H1 (cell line): ENCODE results near the gene GINS2. TPM values are rescaled to one million over a fixed set of nuclear protein-coding genes. Genes with fewer than 3 reads are reported as not detected.

Source experiments
- CTBP2 ChIP-seq: IDR thresholded peaks from 2 replicates; pipeline ENCODE4 v1.7.0; 2011; ENCODE audit warnings: borderline replicate concordance, mild to moderate bottlenecking, moderate library complexity, mixed read lengths, low read length; ENCODE audit not compliant: insufficient read depth, insufficient read length
- KDM1A ChIP-seq: fragments of 200-600, 300-600 bp; sonication (generic); IDR thresholded peaks from 2 replicates; pipeline ENCODE4 v1.7.1; 2016; ENCODE audit warnings: mild to moderate bottlenecking, low read length, borderline replicate concordance
- RXRA ChIP-seq: IDR thresholded peaks from 2 replicates; pipeline ENCODE4 v1.6.1; 2011; ENCODE audit warnings: low read depth, mild to moderate bottlenecking, low read length, moderate library complexity; ENCODE audit not compliant: insufficient read depth
- SP2 ChIP-seq: IDR thresholded peaks from 2 replicates; pipeline ENCODE4 v1.6.1; 2012; ENCODE audit warnings: mild to moderate bottlenecking, low read length, inconsistent platforms
- TCF12 ChIP-seq: IDR thresholded peaks from 2 replicates; pipeline ENCODE4 v1.6.1; 2011; ENCODE audit warnings: low read depth, mild to moderate bottlenecking, low read length
- polyA plus RNA-seq, 7 experiments: library from polyadenylated mRNA; depleted of rRNA in 3 of 7; stranded (reverse) in 5 of 7; unstranded in 2 of 7; fragments of >200 nt in 5 of 7; fragments of 200-250 nt in 2 of 7; gene quantifications; 1 replicate in 5 of 7; 2 replicates in 1 of 7; 4 replicates in 1 of 7; pipeline versions ENCODE4 v1.2.1 to v1.2.3, GENCODE V29; 2011 to 2013; ENCODE audit warnings: missing spikeins in 2 of 7, mixed read lengths in 2 of 7
- total RNA-seq: library from RNA; stranded (reverse); fragmentation: NEBNext Ultra II Directional; extraction: Animal tissue kit (Norgen Biotek cat#: 25700); gene quantifications from 2 replicates; pipeline ENCODE4 v1.2.1, GENCODE V29; 2021

GINS2 gene
- total and polyA plus RNA-seq, 2 of the 8 experiments (the other 6 are each of a cell fraction or from before 2014, with no cell fraction given) = 29.4 to 59.1 TPM

GRCh38 chr16:85643631-85644030 is 45.1 kb downstream of the GINS2 start (continued):
- TF ChIP-seq RXRA (no peak), KDM1A (no peak), TCF12 (no peak), SP2 (no peak), CTBP2 (no peak)
